HG02763 (cell line): ENCODE data around the gene SPTBN1.

ENCODE experiments used
- ATAC-seq: cut with Tn5 transposase; IDR thresholded peaks from one replicate; pipeline ENCODE4 v1.9.1; 2021; ENCODE audit warnings: mild to moderate bottlenecking, moderate library complexity; ENCODE audit not compliant: unreplicated experiment

The SPTBN1 gene

GRCh38 chr2:54549917-54550518 lies 93.9 kb downstream of the SPTBN1 start:
- ATAC-seq, result no peak

DNA sequence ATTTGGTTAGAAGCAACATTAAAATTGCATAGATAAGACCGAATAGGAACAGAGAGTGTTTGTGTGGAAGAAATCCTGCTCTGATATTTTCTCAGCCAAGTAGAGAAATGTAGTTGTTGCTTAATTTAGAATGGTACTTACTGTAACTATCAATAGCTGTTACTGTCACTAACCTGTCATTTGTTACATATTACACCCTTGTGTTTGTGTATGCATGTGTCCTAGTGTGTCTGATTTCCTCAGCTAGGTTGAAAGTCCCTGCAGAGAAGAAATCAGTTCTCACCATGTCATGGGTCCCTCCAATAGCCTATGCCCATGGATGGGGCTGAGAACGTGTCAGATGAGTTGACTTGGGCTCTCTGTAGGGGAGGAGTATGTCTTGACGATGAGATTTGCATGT lies 94.4 kb downstream of the SPTBN1 start:
- ATAC-seq, result no peak

- ATAC-seq, result peak; percentile 63
Observed at GRCh38 chr2:54551123-54551756, 95.1 kb downstream of the SPTBN1 start.

DNA sequence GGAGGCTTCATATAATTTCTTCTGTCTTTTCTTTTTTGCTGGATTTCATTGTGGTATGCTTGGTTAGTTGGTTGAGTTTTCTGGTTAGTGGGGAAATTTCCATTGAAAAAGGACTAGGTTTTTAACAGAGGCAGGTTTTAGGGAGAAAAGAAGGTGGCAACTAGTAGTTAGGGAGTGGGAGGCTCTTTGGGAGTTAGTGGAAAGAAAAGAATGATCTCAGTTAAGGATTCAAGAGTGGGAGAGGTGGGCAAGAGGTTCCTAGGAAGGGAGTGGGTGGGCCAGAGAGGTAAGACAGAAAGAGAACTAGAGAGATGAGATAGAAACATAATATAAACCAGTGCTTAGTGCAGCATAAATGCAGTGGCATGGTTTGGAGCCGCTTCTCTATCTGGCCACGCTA lies 96.9 kb downstream of the SPTBN1 start:
- ATAC-seq, result no peak

DNA sequence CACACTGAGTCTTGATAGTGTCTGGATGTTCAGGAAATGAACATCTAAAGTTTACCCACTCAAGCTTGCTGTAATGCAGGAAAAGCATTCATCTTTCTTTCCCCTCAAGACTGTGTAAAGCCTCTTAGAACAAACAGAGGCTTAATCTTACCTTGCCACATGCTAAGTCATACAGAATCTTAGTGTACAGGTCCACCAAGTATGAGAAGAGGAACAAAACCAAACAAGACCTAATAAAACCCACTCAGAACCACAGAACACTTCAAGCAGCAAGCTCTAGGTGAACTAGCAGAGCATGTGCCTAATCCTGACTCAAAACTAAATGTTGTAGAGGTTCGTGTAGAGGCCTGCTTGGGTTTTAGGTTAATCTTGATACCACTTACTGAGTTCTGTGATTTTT lies 97.6 kb downstream of the SPTBN1 start:
- no peak for ATAC-seq

DNA sequence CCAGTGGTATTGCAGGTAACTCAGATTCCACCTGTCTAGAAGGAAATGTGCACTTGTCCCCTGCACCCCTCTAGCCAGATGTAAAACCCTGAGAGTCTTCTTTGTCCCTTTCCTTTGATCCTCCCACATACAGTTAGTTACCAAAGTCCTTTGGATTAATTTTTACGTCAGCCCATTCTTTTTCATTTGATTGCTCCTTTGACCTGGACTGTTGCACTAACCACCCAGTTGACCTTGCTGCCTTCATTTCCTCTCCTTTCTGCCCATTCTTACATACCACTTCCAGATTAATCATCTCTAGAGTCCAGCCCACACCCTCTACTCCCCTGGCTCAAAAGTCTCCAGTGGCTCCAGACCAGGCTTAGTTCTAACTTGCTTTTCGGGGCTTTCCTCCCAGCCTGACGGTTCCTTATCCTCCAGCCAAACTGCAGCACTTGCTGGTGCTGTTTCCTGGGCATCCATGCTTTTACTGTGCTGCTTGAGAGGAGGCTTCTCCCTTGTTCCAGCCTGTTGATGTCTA lies 99.3 kb downstream of the SPTBN1 start:
- ATAC-seq, result no peak

DNA sequence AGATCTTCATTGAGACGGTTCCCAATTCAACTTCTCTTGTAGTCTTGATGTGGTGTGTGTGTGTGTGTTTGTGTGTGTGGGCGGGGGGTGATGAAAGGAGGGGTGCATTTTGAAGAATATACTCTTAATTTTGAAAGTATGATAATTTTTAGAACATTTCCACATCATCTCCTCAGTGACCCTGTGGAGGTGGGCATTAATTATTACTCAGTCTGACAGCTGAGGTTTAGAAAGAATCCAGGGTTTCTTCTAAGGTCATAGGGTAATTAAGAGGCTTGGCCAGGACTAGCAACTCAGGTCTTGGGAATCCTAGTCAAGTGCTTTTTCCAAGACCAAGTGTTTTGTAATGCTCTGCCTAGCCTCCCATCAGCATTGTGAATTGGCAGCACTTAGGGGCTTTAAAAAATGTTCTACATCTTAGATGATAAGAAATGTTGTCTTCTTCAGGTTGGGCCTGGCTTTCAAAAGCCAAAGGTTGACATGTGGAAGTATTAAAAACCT lies 100.5 kb downstream of the SPTBN1 start:
- no peak for ATAC-seq

- no peak for ATAC-seq
Observed at GRCh38 chr2:54557211-54557600, 101.1 kb downstream of the SPTBN1 start.

GRCh38 chr2:54557601-54558187 lies 101.6 kb downstream of the SPTBN1 start:
- peak; percentile 34 for ATAC-seq

GRCh38 chr2:54558188-54559005 lies 102.3 kb downstream of the SPTBN1 start:
- ATAC-seq, result peak; percentile 46

DNA sequence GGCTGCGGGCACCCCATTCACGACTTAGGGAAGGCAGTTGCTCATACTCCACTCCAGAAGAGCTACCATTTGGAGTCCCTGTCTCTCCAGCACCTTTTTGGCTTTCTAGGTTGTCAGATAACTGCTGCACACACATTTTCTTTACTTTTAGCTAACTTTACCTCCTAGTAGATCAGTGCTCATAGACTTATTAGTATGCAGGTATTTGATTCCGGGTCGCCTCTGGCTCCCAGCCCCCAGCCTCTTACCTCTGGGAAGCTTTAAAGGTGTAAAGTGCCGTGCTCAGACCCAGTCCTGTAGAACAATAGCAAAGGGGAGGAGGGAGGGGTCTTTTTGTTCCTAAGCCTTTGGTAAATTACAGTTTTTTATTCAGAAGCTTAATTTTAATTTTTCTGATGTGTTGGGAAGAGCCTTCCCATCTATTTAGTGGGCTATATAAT lies 102.9 kb downstream of the SPTBN1 start:
- no peak for ATAC-seq

DNA sequence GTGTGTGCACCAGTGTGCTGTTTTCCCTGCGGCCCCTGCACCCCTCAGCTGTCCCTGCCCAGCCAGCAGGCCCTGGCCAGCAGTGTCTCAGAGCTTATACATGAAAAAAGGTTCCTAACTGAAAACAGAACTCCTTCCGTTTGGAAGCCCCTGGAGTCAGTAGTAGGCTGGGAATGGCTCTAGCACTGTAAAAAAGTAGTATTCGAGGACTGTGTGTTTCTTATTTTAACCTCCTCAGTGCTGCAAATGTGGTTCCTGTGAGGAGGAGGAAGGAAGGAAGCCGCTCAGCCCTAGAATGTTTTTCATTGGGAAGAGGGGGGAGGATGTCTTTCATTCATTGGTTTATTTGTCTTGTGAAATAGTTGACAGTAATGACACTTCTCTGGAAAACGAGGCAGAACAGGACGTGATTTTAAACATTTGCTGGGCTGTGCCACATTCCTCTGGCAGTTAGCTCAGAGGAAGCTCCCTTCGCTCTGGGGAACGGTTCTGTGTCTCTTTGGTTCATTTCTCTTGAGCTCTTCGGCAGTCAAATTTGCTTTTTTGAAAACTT lies 103.5 kb downstream of the SPTBN1 start:
- no peak for ATAC-seq

DNA sequence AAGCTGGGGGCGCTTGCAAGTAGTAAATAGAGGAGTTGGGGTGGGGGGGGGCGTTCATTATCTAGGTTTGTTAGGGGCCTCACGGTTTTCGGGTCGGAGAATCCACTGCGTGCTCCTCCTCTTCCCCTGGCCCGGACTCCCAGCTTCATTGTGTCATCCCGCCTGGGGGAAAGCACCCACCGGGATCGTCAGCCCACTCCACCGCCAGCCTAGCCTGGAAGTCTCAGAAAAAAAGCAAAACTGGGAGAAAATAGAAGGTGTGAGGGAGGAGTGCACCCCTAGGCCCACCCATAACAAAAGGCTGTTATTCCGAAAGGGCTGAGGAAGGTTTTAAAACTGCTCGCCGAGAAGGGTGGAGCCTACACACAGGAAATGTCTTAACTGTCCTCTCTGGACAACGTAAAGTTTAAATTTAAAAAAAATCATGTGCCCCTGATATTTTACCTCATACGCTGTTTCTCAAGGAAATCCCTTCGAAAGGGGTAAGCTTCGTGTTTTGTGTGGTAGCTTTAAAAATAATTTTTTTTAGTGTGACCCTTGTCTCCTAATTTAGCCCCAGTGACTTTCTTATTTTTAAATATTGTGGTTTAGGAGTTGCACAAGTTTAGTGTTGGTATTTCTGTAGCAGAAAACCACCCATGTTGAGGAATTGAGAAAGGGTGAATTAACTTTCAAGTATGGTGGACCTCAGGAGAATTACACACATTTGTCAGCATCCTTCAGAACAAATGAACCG lies 104.2 kb downstream of the SPTBN1 start:
- ATAC-seq, result peak; percentile 39

GRCh38 chr2:54561010-54561409 lies 104.9 kb downstream of the SPTBN1 start:
- no peak for ATAC-seq

DNA sequence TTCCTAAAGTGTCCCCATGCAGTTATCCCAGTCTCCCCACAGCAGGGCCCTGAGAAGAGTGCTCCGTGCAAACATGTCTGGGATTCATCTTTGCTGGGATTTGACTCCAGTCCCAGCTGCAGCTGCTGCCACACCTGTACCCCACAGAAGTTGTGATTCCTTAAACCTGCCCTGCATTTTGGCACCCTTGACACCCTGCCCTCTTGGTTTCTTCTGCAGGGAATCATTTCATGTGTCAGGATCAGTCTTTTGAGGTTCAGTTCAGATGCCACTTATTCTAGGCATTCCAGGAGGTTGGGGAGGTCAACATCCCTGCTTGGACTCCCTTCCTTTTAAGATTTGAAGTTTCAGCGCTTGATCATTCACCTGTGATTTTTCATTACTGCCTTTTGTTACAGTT lies 108.3 kb downstream of the SPTBN1 start:
- ATAC-seq, result no peak

GRCh38 chr2:54565551-54565950 lies 109.4 kb downstream of the SPTBN1 start:
- no peak for ATAC-seq

- no peak for ATAC-seq
Observed at GRCh38 chr2:54566896-54567295, 110.8 kb downstream of the SPTBN1 start.

DNA sequence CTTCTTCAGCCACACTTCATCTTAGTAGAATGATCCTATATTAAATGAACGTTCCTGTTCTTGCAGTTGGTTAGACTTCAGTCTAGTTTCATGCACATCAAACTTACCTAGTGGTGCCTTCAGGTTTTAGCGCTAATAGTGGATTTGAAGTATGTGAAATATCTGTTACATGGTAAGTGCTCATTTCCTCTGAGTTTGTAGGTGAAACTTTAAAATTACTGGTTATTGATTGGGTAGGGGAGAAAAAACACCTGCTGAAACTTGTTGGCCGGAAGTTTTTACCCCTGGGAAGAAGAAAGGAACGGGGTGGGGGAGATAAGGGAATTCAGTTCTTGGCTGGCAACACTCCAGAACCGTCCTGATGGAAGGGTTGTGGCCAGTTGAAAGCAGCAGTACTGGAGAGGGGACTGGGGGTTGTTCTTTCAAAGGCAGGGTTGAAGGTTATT lies 112.8 kb downstream of the SPTBN1 start:
- ATAC-seq, result peak; percentile 24

- ATAC-seq, result no peak
Observed at GRCh38 chr2:54569745-54570301, 113.7 kb downstream of the SPTBN1 start.

- no peak for ATAC-seq
Observed at GRCh38 chr2:54570321-54570855, 114.3 kb downstream of the SPTBN1 start.
